HG03342 (cell line): Measurements from ENCODE around the gene GFRA1.
"Not testable (repeated sequence)": the region's sequence is repeated elsewhere in the genome, so short reads cannot be mapped to it uniquely, and the experiment has no call there.

ENCODE experiments used
- ATAC-seq: cut with Tn5 transposase; IDR thresholded peaks from one replicate; pipeline ENCODE4 v1.9.1; 2021; ENCODE audit warnings: mild to moderate bottlenecking, moderate library complexity; ENCODE audit not compliant: unreplicated experiment

GFRA1 gene

DNA sequence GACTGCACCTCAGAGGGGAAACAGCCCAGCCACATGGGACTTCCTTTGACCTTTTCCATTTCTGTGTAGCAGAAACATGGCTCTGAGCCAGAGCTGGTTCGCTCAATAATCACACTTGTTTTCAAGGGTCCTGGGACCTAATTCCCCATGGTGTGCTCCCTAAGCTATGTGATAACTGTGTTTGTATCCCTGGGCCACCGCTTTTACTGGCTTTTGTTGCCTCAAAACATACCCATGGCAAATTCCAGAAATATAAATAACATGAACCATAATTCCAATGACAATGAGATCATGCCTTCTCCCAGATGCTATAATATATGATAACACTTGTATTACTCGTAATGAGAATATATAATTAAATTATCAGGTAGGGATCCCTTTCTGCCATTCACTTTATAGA lies 196.4 kb downstream of the GFRA1 start:
- ATAC-seq, result no peak

GRCh38 chr10:116073510-116073909 lies 199.5 kb downstream of the GFRA1 start:
- no peak for ATAC-seq

DNA sequence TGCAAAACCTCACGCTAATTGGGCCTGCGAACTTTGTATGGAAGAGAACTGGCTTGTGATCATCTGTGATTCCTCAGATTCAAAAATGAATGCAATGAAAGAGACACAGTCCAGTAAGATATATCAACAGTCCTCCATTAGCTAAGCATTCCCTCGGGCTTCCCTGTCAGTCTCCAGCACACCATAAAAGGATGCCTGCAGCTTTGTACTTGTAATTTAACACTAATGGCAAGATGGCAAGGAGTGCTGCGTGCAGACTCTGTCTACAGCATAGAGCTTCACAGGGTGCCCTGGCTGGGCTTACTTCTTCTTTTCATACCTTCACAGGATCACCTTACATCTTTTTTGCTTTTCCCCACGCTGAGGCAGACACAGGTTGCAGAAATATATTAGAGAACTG lies 200.0 kb downstream of the GFRA1 start:
- ATAC-seq, result no peak

DNA sequence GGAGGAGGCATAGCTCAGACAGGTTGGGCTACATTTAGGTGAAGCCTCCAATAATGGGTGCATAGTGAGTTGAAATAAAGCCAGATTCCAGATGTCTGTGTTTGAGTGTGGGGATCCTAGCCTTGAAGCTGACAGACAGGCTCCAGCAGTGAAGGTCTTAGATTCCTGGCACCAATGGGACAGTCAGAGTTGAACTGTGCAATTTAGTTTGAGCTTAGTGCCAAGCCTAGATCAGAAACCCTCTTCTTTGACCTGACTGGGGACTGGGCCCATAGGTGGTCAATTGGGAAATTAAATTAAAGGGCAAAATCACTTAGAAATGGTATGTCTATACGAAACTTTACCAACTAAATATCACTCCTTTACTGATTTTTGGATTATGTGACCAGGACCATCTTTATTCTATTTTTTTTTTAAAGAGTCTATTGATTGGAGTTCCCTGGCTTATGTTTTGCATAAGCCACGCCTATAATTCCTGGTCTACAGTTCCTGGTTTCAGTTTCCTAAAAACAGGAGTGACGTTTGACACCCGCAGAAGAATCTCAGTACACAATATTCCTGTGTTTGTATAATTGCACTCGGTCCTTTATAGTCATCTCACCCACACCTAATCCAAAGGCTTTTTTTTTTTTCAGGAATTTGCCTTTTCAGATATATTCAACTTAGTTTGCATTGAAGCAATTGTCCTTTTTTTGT lies 201.4 kb downstream of the GFRA1 start:
- no peak for ATAC-seq

DNA sequence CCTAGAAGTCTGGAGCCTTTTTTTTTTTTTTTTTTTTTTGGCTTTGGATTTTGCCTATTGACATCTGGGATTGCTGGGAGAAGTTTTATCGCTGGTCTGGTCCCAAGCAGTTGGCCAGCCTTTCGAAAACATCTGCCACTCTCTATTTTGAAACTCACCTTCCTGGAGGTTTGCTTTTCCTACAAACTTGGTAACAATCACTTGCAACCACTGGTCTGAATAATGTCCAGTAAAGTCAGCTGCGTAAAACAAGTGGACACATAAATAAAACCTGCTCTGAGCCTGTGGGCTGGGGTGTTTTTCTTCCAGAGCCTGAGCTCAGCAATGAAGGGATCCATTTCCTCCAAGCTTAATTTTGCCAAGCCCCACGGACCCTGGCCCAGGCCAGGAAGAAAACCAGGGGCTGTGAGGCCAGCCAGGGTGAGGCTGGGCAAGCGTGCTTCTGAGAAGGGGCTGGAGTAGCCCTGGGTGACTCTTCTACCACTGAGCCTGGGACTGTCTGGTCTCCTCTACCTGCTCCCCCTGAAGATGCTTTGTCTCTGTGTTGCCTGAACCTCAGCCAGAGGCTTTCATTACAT lies 202.2 kb downstream of the GFRA1 start:
- ATAC-seq, result no peak

- no peak for ATAC-seq
These were observed 203.2 kb downstream of the GFRA1 start for GRCh38 chr10:116069856-116070255.

DNA sequence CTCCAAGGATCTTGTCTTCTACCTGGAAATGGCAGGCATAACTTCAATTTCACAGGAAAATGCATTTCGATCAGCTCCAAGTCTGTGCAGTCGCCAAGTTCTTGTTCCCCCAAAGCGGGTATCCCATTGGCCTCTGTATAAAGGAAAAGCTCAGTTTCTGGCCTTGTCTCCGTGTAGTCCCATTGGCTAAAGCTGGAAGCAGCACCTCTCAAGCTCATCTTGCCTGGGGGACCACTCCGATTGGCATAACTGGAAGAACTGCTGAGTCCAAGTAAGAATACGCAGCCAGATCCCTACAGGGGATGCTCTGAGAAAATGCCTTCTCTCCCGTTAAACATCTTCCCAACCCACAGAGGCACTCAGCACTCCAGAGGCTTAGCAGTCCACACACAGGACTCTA lies 205.2 kb downstream of the GFRA1 start:
- ATAC-seq, result no peak

GRCh38 chr10:116063107-116063506 lies 209.9 kb downstream of the GFRA1 start:
- ATAC-seq, result no peak

GRCh38 chr10:116060864-116061263 lies 212.1 kb downstream of the GFRA1 start:
- ATAC-seq, result no peak

GRCh38 chr10:116059320-116059719 lies 213.7 kb downstream of the GFRA1 start:
- no peak for ATAC-seq

DNA sequence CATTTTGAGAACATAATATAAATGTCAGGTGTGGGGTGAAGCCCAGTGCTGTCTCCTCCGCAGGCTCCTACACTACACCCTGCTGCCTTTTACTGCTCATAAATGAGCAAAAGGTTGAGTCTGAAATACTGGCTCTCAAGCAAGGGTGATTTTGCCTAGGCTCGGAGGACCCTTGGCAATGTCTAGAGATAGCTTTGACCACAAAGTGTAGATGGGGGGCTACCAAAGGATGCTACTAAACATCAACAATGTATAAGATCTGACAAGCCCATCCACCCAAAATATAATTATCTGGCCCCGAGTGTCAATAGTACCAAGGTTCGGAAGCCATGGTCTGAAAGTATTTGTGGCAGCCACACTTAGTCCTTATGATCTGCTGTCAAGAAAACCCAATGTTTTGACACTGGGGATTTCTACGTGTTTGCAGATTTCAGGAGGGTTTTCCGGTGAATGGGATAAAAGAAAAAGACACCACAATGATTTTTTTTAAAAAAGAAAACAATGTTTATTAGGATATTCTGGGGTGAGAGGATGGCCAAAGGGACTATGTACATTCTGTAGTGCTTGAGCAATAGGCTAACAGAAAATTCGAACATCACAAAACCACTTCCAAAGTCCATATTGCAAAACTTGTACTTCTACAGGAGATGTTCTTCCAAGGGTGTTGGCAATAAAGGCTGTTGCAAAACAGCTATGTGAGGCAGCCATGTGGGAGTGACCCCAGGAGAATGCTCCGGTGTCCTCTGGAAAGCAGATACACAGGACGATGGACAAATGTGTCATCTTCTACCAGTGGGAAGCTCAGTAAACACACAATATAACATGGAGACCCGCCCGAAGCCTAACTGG lies 216.3 kb downstream of the GFRA1 start:
- ATAC-seq, result no peak

- no peak for ATAC-seq
These were observed 217.1 kb downstream of the GFRA1 start for GRCh38 chr10:116055917-116056252.

GRCh38 chr10:116055252-116055916 lies 217.6 kb downstream of the GFRA1 start:
- ATAC-seq, result no peak

DNA sequence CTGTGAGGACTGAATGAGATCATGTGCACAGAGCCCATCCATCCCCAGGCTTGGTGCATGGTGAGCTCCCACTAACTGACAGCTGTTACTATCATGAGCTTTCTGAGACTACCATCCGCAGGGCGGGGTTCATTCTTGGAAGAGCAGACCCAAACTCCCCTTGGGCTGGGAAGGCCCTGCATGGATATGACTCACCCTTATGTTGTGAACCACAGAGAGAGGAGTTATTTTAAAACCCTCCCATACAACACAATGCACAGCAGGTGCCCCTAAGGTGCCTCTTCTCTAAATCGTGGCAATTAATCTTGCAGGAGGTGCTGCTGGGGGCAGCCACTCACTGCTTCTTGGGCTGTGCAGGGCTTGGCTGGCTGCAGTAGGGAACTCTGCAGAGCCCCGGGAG lies 219.1 kb downstream of the GFRA1 start:
- no peak for ATAC-seq

DNA sequence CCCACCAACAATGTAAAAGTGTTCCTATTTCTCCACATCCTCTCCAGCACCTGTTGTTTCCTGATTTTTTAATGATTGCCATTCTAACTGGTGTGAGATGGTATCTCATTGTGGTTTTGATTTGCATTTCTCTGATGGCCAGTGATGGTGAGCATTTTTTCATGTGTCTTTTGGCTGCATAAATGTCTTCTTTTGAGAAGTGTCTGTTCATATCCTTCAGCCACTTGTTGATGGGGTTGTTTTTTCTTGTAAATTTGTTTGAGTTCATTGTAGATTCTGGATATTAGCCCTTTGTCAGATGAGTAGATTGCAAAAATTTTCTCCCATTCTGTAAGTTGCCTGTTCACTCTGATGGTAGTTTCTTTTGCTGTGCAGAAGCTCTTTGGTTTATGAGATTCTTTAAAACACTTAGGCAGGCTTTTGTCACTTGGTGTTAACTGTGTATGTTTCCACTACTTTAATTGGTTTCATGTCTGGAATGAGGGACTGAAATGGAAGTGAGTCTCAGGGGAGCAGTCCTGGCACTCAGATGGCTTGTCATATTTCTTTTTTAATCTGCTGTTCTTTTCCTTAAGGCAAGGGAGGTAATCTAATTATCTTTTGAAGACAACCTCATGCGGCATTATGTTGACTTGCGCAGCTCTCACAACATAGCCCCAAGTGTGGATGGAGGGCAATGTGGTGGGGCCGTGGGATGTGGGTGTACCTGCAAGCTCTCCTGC lies 219.8 kb downstream of the GFRA1 start:
- ATAC-seq, result not testable (repeated sequence)

GRCh38 chr10:116052522-116052921 lies 220.5 kb downstream of the GFRA1 start:
- not testable (repeated sequence) for ATAC-seq

DNA sequence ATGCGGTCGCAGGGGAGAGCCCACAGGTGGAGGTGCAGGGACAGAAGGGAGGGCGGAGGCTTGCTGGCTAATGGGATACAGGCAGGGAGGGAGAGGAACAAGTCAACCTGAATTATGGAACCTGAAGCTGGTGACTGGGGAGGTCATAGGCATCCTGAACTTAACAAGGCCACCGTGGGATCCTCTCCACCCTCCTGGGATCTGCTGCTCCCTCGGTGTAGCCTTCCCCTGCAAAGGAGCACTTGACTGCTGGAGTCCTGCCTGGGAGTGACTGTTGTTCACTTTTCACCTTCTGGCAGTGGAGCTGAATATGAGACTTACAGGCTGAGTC lies 223.1 kb downstream of the GFRA1 start:
- ATAC-seq, result no peak

DNA sequence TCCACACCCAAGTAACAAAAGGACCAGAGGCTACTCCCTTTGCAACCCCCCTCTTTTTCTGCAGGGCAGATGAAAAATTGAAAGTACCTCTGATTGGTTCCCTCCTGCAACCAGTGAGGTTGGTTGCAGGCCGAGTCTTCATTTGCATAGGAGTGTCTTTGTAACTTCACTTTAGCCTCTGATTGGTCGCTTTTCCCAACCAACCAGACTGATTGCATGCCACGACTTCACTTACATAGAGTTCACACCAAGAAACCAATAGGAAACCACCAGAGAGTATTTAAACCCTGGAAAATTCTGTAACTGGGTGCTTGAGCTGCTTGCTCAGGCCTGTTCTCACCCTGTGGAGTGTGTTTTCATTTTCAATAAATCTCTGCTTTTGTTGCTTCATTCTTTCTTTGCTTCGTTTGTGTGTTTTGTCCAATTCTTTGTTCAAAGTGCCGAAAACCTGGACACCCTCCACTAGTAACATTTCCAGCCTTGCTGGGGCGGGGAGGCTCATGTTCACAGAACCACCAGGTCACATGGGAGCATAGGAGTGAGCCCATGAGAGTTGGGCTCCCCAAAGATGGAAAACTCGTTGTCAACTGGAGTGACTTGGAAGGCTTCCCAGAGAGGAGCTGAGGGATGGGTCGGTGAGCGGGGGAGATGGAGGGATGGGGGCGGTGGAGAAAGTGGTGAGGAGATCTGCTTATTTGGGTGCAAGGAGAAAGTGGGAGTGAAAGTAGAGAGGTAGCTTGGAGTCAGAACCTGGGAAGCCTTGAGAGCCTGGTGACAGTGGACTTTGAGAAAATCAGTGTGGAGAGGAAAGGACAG lies 223.6 kb downstream of the GFRA1 start:
- no peak for ATAC-seq

DNA sequence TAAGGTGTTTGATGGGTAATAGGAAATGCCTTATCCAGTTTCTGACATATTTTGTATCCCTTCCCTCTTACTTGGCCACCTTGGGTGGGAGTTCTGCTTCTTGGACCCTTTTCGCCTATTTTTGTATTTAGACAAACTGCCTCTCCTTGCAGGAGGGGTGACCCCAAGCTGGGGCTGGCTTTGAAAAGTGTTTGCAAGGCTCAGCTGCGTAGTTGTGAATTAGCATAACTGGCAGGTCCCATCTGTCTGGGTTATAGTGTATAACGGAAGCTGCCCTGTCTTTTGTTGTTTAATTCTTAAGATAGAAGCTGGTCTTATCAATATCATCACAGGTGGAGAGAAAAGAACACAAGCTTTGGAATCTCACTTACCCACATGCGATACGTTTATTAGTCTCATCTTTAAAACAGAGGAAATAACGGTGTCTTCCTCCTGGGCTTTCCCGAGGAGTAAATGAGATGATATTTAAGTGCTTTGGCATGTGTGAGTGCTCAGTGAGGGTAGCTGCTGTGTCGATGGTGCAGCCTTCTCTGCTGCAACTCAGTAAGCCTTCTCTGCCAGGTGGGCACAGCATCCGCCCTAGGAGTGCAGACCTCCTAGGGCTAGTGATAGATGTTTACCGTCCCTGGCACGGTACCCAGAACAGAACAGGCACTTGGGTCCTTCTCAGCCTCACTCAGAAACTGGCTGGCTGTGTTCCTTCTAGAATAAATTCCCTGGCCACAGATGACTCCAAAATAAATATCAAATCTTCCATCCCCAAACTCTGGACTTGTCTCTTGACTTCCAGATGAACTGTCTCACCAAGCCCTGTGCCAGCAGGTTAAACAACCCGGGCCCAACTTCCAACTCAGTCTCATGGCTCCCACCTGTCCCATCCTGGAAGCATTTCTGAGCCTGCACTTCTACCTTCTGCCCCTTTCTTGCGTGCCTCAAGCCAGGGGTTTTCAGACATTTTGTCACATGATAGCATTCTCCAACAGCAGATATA lies 227.3 kb downstream of the GFRA1 start:
- ATAC-seq, result no peak
